Nephron (organoid): ENCODE measurements around the gene DRC7.

Source experiments
- H3K27ac Mint-ChIP-seq, 3 experiments: 2 replicates each; pipeline ENCODE4 v1.8.0; 2020; ENCODE audit warnings: mixed read lengths in 3 of 3, mild to moderate bottlenecking in 2 of 3, moderate library complexity in 1 of 3
- H3K27me3 Mint-ChIP-seq: 2 replicates; pipeline ENCODE4 v1.8.0; 2021; ENCODE audit warnings: low read depth, mild to moderate bottlenecking, moderate library complexity, mixed read lengths
- H3K36me3 Mint-ChIP-seq: 2 replicates; pipeline ENCODE4 v1.8.0; 2020; ENCODE audit warnings: low read depth, mixed read lengths
- H3K4me1 Mint-ChIP-seq: 2 replicates; pipeline ENCODE4 v1.8.0; 2020; ENCODE audit warnings: mixed read lengths
- H3K4me3 Mint-ChIP-seq, 3 experiments: 2 replicates each; pipeline ENCODE4 v1.8.0; 2020; ENCODE audit warnings: mild to moderate bottlenecking in 3 of 3, mixed read lengths in 3 of 3, moderate library complexity in 2 of 3
- H3K9me3 Mint-ChIP-seq: 2 replicates; pipeline ENCODE4 v1.8.0; 2020; ENCODE audit warnings: mixed read lengths
- TF ChIP-seq, protein P1 (sequence below), 3 experiments: fragments of 200-600 bp; sonication (generic); IDR thresholded peaks; one replicate each; pipeline ENCODE4 v1.5.0; 2021; ENCODE audit warnings: antibody characterized with exemption in 3 of 3; ENCODE audit not compliant: unreplicated experiment in 3 of 3

DRC7 gene

GRCh38 chr16:57732714-57733113 is 38.1 kb downstream of the DRC7 start:
- H3K4me1 Mint-ChIP-seq: peaks cover 21% of the 10 kb centered on the region
- TF ChIP-seq, protein P1, sequence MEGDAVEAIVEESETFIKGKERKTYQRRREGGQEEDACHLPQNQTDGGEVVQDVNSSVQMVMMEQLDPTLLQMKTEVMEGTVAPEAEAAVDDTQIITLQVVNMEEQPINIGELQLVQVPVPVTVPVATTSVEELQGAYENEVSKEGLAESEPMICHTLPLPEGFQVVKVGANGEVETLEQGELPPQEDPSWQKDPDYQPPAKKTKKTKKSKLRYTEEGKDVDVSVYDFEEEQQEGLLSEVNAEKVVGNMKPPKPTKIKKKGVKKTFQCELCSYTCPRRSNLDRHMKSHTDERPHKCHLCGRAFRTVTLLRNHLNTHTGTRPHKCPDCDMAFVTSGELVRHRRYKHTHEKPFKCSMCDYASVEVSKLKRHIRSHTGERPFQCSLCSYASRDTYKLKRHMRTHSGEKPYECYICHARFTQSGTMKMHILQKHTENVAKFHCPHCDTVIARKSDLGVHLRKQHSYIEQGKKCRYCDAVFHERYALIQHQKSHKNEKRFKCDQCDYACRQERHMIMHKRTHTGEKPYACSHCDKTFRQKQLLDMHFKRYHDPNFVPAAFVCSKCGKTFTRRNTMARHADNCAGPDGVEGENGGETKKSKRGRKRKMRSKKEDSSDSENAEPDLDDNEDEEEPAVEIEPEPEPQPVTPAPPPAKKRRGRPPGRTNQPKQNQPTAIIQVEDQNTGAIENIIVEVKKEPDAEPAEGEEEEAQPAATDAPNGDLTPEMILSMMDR (IDR thresholded peaks at IDR 0.05; ENCODE audit: unreplicated experiment in 3 of 3): no peak

DNA sequence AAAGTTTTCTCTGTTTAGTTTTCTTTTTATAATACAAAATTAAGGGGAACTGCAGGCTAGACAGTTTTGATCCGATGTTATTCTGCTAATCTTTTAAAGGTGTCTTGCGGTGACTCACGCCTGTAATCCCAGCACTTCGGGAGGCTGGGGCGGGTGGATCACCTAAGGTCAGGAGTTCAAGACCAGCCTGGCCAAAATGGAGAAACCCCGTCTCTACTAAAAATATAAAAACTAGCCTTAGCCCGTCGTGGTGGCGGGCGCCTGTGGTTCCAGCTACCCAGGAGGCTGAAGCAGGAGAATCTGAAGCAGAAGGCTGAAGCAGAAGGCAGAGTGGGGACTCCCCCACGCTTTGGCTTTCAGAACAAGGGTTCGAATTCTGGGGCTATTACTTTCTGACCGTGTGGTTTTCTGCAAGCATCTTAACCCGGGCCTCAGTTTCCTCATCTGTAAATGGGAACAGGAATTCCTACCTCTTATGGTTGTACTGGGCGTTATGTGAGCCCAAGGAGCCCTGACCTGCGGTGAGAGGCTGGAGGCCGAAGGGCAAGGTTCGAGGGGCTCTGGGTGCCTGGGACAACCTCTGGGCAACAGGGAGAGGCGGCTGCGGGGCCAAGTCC is 39.8 kb downstream of the DRC7 start:
- peak overlapping the region; percentile 88 to 93 (median 90) for H3K4me3 Mint-ChIP-seq
- TF ChIP-seq, protein P1 (IDR thresholded peaks at IDR 0.05; ENCODE audit: unreplicated experiment in 3 of 3): no peak
- H3K4me1 Mint-ChIP-seq: peaks cover 23% of the 10 kb centered on the region
- peak overlapping the region; percentile 94 to 99 (median 98) for H3K27ac Mint-ChIP-seq
- peaks cover 5% of the 10 kb centered on the region for H3K9me3 Mint-ChIP-seq
- H3K27me3 Mint-ChIP-seq: no peaks in the 10 kb centered on the region
- no peaks in the 10 kb centered on the region for H3K36me3 Mint-ChIP-seq

More at GRCh38 chr16:57732714-57733113, 38.1 kb downstream of the DRC7 start:
- H3K27me3 Mint-ChIP-seq: peaks cover 2% of the 10 kb centered on the region
- no peaks in the 10 kb centered on the region for H3K36me3 Mint-ChIP-seq
- H3K9me3 Mint-ChIP-seq: peaks cover 5% of the 10 kb centered on the region
- H3K27ac Mint-ChIP-seq: peak overlapping the region; percentile 52 to 99 (median 72)
- peak overlapping the region; percentile 67 to 82 (median 81) for H3K4me3 Mint-ChIP-seq

GRCh38 chr16:57734925-57735754 is 40.5 kb downstream of the DRC7 start:
- peak overlapping the region; percentile 88 to 93 (median 90) for H3K4me3 Mint-ChIP-seq
- peaks cover 23% of the 10 kb centered on the region for H3K4me1 Mint-ChIP-seq
- TF ChIP-seq, protein P1 (IDR thresholded peaks at IDR 0.05; ENCODE audit: unreplicated experiment in 3 of 3): no peak
- H3K27me3 Mint-ChIP-seq: no peaks in the 10 kb centered on the region
- no peaks in the 10 kb centered on the region for H3K36me3 Mint-ChIP-seq
- H3K9me3 Mint-ChIP-seq: peaks cover 5% of the 10 kb centered on the region
- H3K27ac Mint-ChIP-seq: peak overlapping the region; percentile 94 to 99 (median 98)

GRCh38 chr16:57735755-57736418 is 41.3 kb downstream of the DRC7 start, which contains the start of gene KATNB1:
Gene KATNB1 (plus strand): TSS chr16:57735770. CDS start chr16:57737244, 1,474 bp downstream.
- no peaks in the 10 kb centered on the region for H3K36me3 Mint-ChIP-seq
- H3K4me1 Mint-ChIP-seq: peaks cover 25% of the 10 kb centered on the region
- H3K4me3 Mint-ChIP-seq: peak within 1 kb of the TSS; percentile 88 to 93 (median 90)
- H3K27ac Mint-ChIP-seq: peak within 1 kb of the TSS; percentile 94 to 99 (median 98)
- TF ChIP-seq, protein P1 (IDR thresholded peaks at IDR 0.05; ENCODE audit: unreplicated experiment in 3 of 3): no peak
- no peaks in the 10 kb centered on the region for H3K27me3 Mint-ChIP-seq
- H3K9me3 Mint-ChIP-seq: peaks cover 5% of the 10 kb centered on the region

GRCh38 chr16:57736419-57737351 is 42.1 kb downstream of the DRC7 start:
- TF ChIP-seq, protein P1 (IDR thresholded peaks at IDR 0.05; ENCODE audit: unreplicated experiment in 3 of 3): peak; percentile 20 to 30 (median 30)
- Mint-ChIP-seq H3K36me3 (no peaks in the 10 kb centered on the region), H3K4me3 (peak overlapping the region; percentile 88 to 93 (median 90)), H3K9me3 (peaks cover 5% of the 10 kb centered on the region), H3K27me3 (no peaks in the 10 kb centered on the region), H3K4me1 (peaks cover 28% of the 10 kb centered on the region), H3K27ac (peak overlapping the region; percentile 94 to 99 (median 98))
